ENCODE results near the gene PCDHA3. TPM values are rescaled to one million over a fixed set of nuclear protein-coding genes. Genes with fewer than 3 reads are reported as not detected.
A peak's percentile ranks its signal among the peaks of the same experiment; 100 is the strongest.
"Not testable (repeated sequence)": the region's sequence is repeated elsewhere in the genome, so short reads cannot be mapped to it uniquely, and the experiment has no call there.

The PCDHA3 gene
- total RNA-seq, 6 experiments from 2014 or later, result 0.07 TPM; not detected in 5

GRCh38 chr5:140802781-140803271 lies 2.0 kb downstream of the PCDHA3 start:
- no peak overlapping the region for H3K4me3 ChIP-seq
- peak in 1 of 3 donors; percentile 43 for DNase-seq
- H3K27ac ChIP-seq, result no peak overlapping the region
- WGBS (ENCODE audit: insufficient coverage, low coverage, low lambda C conversion rate, missing lambda C conversion rate), result no CpG with 5 or more reads among the region's 53 CpGs
- TF ChIP-seq CTCF (IDR thresholded peaks at IDR 0.05) (no peak), POLR2A (IDR thresholded peaks at IDR 0.05) (no peak)
- H3K27me3 ChIP-seq, result no peaks in the 10 kb centered on the region
- ATAC-seq, result peak in 1 of 4 donors; percentile 14
- no peaks in the 10 kb centered on the region for H3K36me3 ChIP-seq
- peaks cover 0 to 2% (median 0%) of the 10 kb centered on the region in 4 donors for H3K9me3 ChIP-seq
- no peaks in the 10 kb centered on the region for H3K4me1 ChIP-seq
- intact Hi-C loops (cut with DNase I), result no loop called here

GRCh38 chr5:140806834-140807775 lies 6.2 kb downstream of the PCDHA3 start, which contains the start of gene PCDHA4:
Gene PCDHA4, plus strand, starts transcription at chr5:140807068.
- TF ChIP-seq POLR2A (IDR thresholded peaks at IDR 0.05) (no peak), CTCF (IDR thresholded peaks at IDR 0.05) (peak in 2 of 4 donors; percentile 7 to 15)
- H3K4me1 ChIP-seq, result no peaks in the 10 kb centered on the region
- DNase-seq (no peak), ATAC-seq (no peak)
- peaks cover 0 to 10% (median 0%) of the 10 kb centered on the region in 4 donors for H3K9me3 ChIP-seq
- H3K27me3 ChIP-seq, result no peaks in the 10 kb centered on the region
- H3K27ac ChIP-seq, result no peak within 1 kb of the TSS
- no peak within 1 kb of the TSS for H3K4me3 ChIP-seq
- H3K36me3 ChIP-seq, result no peaks in the 10 kb centered on the region
- intact Hi-C loops (cut with DNase I), result no loop called here
- WGBS (ENCODE audit: insufficient coverage, low coverage, low lambda C conversion rate, missing lambda C conversion rate), result 16% methylated on average over 8 of the region's 47 CpGs

- ATAC-seq; DNase-seq; H3K4me1 ChIP-seq; H3K4me3 ChIP-seq; H3K27me3 ChIP-seq; intact Hi-C loops (cut with DNase I); H3K27ac ChIP-seq; H3K36me3 ChIP-seq: not testable (repeated sequence)
- WGBS (ENCODE audit: insufficient coverage, low coverage, low lambda C conversion rate, missing lambda C conversion rate), result 57% methylated on average over 32 of the region's 62 CpGs
- H3K9me3 ChIP-seq, result peaks cover 0 to 10% (median 0%) of the 10 kb centered on the region in 4 donors
Measured at GRCh38 chr5:140808241-140808888, 7.5 kb downstream of the PCDHA3 start.

GRCh38 chr5:140808889-140809291 lies 8.0 kb downstream of the PCDHA3 start:
- DNase-seq (peak in 1 of 3 donors; percentile 53), ATAC-seq (no peak)
- Histone ChIP-seq H3K4me1 (no peaks in the 10 kb centered on the region), H3K36me3 (no peaks in the 10 kb centered on the region), H3K27ac (no peak overlapping the region), H3K4me3 (no peak overlapping the region), H3K27me3 (no peaks in the 10 kb centered on the region), H3K9me3 (peaks cover 0 to 10% (median 0%) of the 10 kb centered on the region in 4 donors)
- intact Hi-C loops (cut with DNase I), result no loop called here
- WGBS (ENCODE audit: insufficient coverage, low coverage, low lambda C conversion rate, missing lambda C conversion rate), result 20% methylated on average over 1 of the region's 43 CpGs
- TF ChIP-seq CTCF (IDR thresholded peaks at IDR 0.05), result no peak
- no peak for TF ChIP-seq POLR2A (IDR thresholded peaks at IDR 0.05)
